GM08714 (cell line): ENCODE measurements around the gene KRT74.

ENCODE experiments used
- H3K4me3 ChIP-seq: fragments of 200-500 bp; sonication (Bioruptor generic); 2 replicates; pipeline ENCODE4 v1.5.1; 2014; ENCODE audit warnings: mild to moderate bottlenecking, low read length, inconsistent platforms
- ZNF274 ChIP-seq: IDR thresholded peaks from 2 replicates; pipeline ENCODE4 v1.6.1; 2012; ENCODE audit warnings: mild to moderate bottlenecking, low read depth, low read length

The KRT74 gene

GRCh38 chr12:52573743-52574142 is at the start of gene KRT74:
TSS of gene KRT74 (minus strand) at chr12:52573843. CDS start at chr12:52573777, 66 bp downstream.
- no peak for TF ChIP-seq ZNF274
- H3K4me3 ChIP-seq: no peak within 1 kb of the TSS

GRCh38 chr12:52622349-52622748 is 48.7 kb upstream of the KRT74 start:
- H3K4me3 ChIP-seq: no peak overlapping the region
- no peak for TF ChIP-seq ZNF274

- no peak overlapping the region for H3K4me3 ChIP-seq
- no peak for TF ChIP-seq ZNF274
Measured at GRCh38 chr12:52618866-52619265, 45.2 kb upstream of the KRT74 start.

- no peak within 1 kb of the TSS for H3K4me3 ChIP-seq
- TF ChIP-seq ZNF274: no peak
Measured at GRCh38 chr12:52618216-52618615, 44.6 kb upstream of the KRT74 start, which contains the start of gene KRT73. TSS of gene KRT73 (minus strand) at chr12:52618559. CDS start at chr12:52618524, 35 bp downstream.

GRCh38 chr12:52617403-52617785 is 43.8 kb upstream of the KRT74 start:
- no peak overlapping the region for H3K4me3 ChIP-seq
- TF ChIP-seq ZNF274: no peak

GRCh38 chr12:52616680-52617402 is 43.2 kb upstream of the KRT74 start:
- H3K4me3 ChIP-seq: no peak overlapping the region
- TF ChIP-seq ZNF274: no peak

- TF ChIP-seq ZNF274: no peak
- H3K4me3 ChIP-seq: no peak overlapping the region
Measured at GRCh38 chr12:52615912-52616311, 42.3 kb upstream of the KRT74 start.

GRCh38 chr12:52615208-52615868 is 41.7 kb upstream of the KRT74 start:
- no peak overlapping the region for H3K4me3 ChIP-seq
- no peak for TF ChIP-seq ZNF274

- H3K4me3 ChIP-seq: no peak overlapping the region
- no peak for TF ChIP-seq ZNF274
Measured at GRCh38 chr12:52614381-52615207, 41.0 kb upstream of the KRT74 start.

- no peak overlapping the region for H3K4me3 ChIP-seq
- no peak for TF ChIP-seq ZNF274
Measured at GRCh38 chr12:52613384-52614030, 39.9 kb upstream of the KRT74 start.

- H3K4me3 ChIP-seq: no peak overlapping the region
- TF ChIP-seq ZNF274: no peak
Measured at GRCh38 chr12:52612431-52613383, 39.1 kb upstream of the KRT74 start.

GRCh38 chr12:52611080-52611468 is 37.4 kb upstream of the KRT74 start:
- H3K4me3 ChIP-seq: no peak overlapping the region
- TF ChIP-seq ZNF274: no peak
